Chondrocyte (in vitro differentiated cells): Measurements from ENCODE around the gene BIK. TPM values are rescaled to one million over a fixed set of nuclear protein-coding genes. Genes with fewer than 3 reads are reported as not detected.

Experiments used
- DNase-seq: peaks from one replicate; pipeline ENCODE4 v3.0.0; 2021; ENCODE audit warnings: mixed read lengths, low spot score
- H3K27ac Mint-ChIP-seq: one replicate; pipeline ENCODE4 v1.8.0; 2021; ENCODE audit warnings: mild to moderate bottlenecking, moderate library complexity, mixed read lengths; ENCODE audit not compliant: unreplicated experiment
- H3K27me3 Mint-ChIP-seq: 2 replicates; pipeline ENCODE4 v1.8.0; 2021; ENCODE audit warnings: low read depth, mixed read lengths
- H3K36me3 Mint-ChIP-seq: 2 replicates; pipeline ENCODE4 v1.8.0; 2021; ENCODE audit warnings: low read depth, mixed read lengths
- H3K4me1 Mint-ChIP-seq: 2 replicates; pipeline ENCODE4 v1.8.0; 2021; ENCODE audit warnings: low read depth, mild to moderate bottlenecking, mixed read lengths
- H3K4me3 Mint-ChIP-seq: one replicate; pipeline ENCODE4 v1.8.0; 2021; ENCODE audit warnings: mild to moderate bottlenecking, moderate library complexity, mixed read lengths; ENCODE audit not compliant: unreplicated experiment
- H3K9me3 Mint-ChIP-seq: 2 replicates; pipeline ENCODE4 v1.8.0; 2021; ENCODE audit warnings: low read depth, mixed read lengths
- CTCF ChIP-seq: fragments of 200-600 bp; sonication (generic); IDR thresholded peaks from 2 replicates; pipeline ENCODE4 v1.5.0; 2021; ENCODE audit warnings: antibody characterized with exemption, mild to moderate bottlenecking, moderate library complexity
- total RNA-seq: library from RNA; stranded (reverse); gene quantifications from 3 replicates; pipeline ENCODE4 v1.2.1, GENCODE V29; 2021

BIK gene
- total RNA-seq, 1 donor from 2014 or later, result not detected

DNA sequence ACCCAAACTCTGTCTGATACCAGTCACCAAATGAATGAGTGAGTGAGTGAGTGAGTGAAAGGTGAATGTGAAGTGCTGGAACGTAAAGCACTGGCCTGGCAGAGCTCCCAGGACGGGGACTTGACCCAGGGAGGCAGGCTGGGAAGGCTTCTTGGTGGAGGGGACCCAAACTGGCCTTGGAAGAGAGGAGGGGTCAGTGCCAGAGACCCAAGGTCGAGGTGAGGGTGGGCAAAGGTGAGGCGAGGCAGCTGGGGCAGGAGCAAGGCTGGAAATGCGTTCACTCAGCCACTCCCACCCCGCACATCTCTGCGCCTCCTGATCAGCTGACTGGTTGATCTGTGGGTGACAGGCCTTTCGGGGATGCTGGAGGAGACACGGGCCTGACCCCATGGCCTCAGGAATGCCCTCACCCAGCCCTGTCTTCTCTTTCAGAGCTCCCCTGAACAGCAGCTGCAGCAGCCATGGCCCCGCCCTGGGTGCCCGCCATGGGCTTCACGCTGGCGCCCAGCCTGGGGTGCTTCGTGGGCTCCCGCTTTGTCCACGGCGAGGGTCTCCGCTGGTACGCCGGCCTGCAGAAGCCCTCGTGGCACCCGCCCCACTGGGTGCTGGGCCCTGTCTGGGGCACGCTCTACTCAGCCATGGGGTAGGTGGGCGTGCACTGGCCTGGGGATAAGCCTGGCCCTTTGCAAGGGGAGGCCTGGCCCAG, 48.4 kb downstream of the BIK start:
- H3K9me3 Mint-ChIP-seq, result no peaks in the 10 kb centered on the region
- no peak for DNase-seq
- H3K4me1 Mint-ChIP-seq, result peaks cover 30% of the 10 kb centered on the region
- no peak for TF ChIP-seq CTCF
- H3K4me3 Mint-ChIP-seq, result no peak overlapping the region
- peaks cover 9% of the 10 kb centered on the region for H3K36me3 Mint-ChIP-seq
- H3K27me3 Mint-ChIP-seq, result no peaks in the 10 kb centered on the region
- H3K27ac Mint-ChIP-seq, result peak overlapping the region; percentile 66

DNA sequence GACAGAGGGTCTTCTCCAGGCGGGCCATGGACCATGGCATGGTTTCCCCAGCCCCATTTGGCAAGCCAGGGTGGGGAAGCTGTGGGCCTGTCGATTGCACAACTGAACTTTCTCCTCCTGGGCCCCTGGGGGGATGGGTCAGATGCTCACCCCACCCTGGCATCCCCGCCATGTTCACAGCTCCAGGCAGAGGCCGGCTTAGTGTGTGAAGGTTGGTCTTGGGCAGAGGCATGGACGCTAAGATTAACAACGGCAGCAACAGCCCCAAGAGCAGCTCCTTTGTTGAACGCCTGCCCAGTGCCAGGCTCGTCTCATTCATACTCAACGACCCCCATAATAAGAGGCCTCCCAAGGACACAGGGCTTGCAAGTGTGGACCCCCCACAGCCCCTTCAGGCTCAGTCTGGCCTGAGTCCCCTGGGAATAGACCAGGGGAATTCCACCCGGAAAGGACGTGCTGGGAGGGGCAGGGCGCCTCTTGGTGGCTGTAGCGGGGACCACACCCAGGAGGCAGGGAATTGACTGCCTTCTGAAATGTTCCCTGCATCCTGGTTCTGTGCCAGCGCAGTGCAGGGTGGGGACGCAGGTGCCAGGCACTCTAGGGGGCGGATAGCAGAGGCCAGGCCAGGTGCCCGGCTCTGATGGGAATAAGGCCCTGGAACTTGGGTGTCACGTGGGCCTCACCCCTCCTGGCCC, 49.1 kb downstream of the BIK start:
- TF ChIP-seq CTCF, result peak; percentile 65
- no peak overlapping the region for H3K27ac Mint-ChIP-seq
- H3K4me3 Mint-ChIP-seq, result no peak overlapping the region
- peaks cover 12% of the 10 kb centered on the region for H3K36me3 Mint-ChIP-seq
- H3K27me3 Mint-ChIP-seq, result no peaks in the 10 kb centered on the region
- no peaks in the 10 kb centered on the region for H3K9me3 Mint-ChIP-seq
- H3K4me1 Mint-ChIP-seq, result peaks cover 28% of the 10 kb centered on the region
- DNase-seq, result no peak

- no peak for TF ChIP-seq CTCF
- H3K4me3 Mint-ChIP-seq, result no peak overlapping the region
- no peak overlapping the region for H3K27ac Mint-ChIP-seq
- no peak for DNase-seq
- H3K9me3 Mint-ChIP-seq, result no peaks in the 10 kb centered on the region
- H3K4me1 Mint-ChIP-seq, result peaks cover 26% of the 10 kb centered on the region
- H3K36me3 Mint-ChIP-seq, result peaks cover 12% of the 10 kb centered on the region
- H3K27me3 Mint-ChIP-seq, result no peaks in the 10 kb centered on the region
Measured at GRCh38 chr22:43160497-43161126, 50.1 kb downstream of the BIK start.

DNA sequence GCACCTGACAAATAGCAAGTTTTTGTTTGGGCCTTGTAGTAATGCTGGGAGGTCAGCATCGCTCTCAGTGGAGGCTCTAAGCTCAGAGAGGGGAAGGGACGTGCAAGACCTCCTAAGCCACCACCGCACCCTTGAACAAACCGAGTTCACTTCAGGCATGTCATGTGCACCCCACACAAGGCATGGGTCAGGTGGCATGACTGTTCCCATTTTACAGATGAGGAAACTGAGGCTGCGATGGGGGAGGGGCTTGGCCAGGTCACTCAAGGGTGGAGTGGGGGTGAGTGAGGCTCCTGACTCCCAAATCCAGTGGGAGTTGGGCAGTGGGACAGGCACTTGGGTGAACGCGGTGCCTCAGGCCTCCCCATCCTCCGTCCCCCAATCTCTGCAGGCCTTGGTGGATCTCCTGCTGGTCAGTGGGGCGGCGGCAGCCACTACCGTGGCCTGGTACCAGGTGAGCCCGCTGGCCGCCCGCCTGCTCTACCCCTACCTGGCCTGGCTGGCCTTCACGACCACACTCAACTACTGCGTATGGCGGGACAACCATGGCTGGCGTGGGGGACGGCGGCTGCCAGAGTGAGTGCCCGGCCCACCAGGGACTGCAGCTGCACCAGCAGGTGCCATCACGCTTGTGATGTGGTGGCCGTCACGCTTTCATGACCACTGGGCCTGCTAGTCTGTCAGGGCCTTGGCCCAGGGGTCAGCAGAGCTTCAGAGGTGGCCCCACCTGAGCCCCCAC, 52.0 kb downstream of the BIK start:
- H3K27ac Mint-ChIP-seq, result no peak overlapping the region
- no peak for TF ChIP-seq CTCF
- H3K9me3 Mint-ChIP-seq, result no peaks in the 10 kb centered on the region
- H3K4me1 Mint-ChIP-seq, result peaks cover 19% of the 10 kb centered on the region
- H3K36me3 Mint-ChIP-seq, result peaks cover 12% of the 10 kb centered on the region
- H3K4me3 Mint-ChIP-seq, result no peak overlapping the region
- no peak for DNase-seq
- H3K27me3 Mint-ChIP-seq, result no peaks in the 10 kb centered on the region

DNA sequence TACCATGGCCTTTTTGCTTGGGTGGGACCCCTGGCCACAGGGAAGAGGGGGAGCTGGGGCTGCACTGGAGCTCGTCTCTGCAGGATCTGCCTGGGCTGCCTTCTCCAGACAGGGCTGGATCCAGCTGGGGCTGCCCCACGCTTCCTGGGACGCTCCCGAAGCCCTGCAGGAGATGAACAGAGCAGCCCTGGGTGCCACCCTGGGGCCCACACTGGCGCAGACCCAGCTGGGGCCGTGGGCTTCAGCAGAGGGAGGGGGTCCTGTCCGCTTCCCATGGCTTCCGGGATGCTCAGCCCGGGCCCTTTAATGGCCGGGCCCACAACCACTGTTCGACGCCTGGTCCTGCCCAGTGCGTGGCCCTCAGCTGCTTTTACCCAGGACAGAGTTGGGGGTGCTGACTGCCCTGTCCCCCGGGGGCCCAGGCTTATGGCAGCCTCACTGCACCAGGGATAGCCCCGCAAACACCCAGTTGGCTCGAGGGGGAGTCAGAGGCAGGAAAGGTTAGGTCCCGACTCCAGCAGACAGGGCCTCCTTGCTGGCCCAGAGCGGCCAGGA, 52.8 kb downstream of the BIK start:
- peaks cover 20% of the 10 kb centered on the region for H3K4me1 Mint-ChIP-seq
- no peaks in the 10 kb centered on the region for H3K27me3 Mint-ChIP-seq
- no peaks in the 10 kb centered on the region for H3K9me3 Mint-ChIP-seq
- H3K36me3 Mint-ChIP-seq, result peaks cover 12% of the 10 kb centered on the region
- TF ChIP-seq CTCF, result no peak
- no peak for DNase-seq
- no peak overlapping the region for H3K4me3 Mint-ChIP-seq
- H3K27ac Mint-ChIP-seq, result no peak overlapping the region
